HG03045 (cell line): ENCODE measurements around the gene INSRR.
A peak's percentile ranks its signal among the peaks of the same experiment; 100 is the strongest.

Experiments used
- ATAC-seq: cut with Tn5 transposase; IDR thresholded peaks from one replicate; pipeline ENCODE4 v1.9.1; 2021; ENCODE audit warnings: mild to moderate bottlenecking, moderate library complexity; ENCODE audit not compliant: unreplicated experiment

The INSRR gene

GRCh38 chr1:156836041-156836654 is 22.8 kb downstream of the INSRR start:
- no peak for ATAC-seq

DNA sequence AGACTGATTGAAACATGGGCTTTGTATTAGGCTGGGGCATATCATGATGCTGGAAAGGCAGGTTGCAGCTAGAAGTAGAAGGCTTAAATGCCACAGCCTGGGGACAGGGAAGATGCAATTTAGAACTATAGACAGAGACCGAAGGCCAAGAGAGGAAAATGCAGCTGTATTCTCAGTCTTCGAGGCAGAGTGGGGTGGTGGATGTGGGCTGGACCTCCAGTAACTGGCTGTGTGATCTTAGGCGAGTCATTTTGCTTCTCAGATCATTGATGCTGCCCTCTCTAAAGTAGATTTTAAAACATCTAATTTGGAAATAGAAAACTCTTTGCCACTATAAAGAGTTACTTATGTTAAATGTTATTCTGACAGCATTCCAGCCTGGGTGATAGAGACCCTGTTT is 24.6 kb downstream of the INSRR start:
- ATAC-seq, result no peak

- ATAC-seq, result no peak
Measured at GRCh38 chr1:156833603-156834002, 25.3 kb downstream of the INSRR start.

DNA sequence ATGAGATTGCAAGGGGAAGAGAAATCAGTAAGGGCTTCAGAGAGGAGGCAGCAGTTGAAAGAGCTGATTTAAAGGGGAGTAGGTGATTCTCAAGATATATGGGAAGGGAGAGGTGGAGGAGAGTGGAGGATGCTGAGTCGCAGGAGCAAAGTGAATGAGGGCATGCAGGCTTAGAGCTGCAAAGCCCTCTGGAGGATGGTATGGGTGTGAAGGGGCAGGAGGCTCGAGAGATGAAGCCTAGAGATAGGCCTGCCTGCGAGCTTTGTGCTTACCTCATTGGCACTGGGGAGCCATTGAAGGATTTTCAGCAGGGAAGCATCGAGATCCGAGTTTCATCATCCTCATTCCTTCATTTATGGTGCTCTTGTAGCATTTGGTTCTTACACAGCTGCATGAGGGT is 26.5 kb downstream of the INSRR start:
- ATAC-seq, result no peak

DNA sequence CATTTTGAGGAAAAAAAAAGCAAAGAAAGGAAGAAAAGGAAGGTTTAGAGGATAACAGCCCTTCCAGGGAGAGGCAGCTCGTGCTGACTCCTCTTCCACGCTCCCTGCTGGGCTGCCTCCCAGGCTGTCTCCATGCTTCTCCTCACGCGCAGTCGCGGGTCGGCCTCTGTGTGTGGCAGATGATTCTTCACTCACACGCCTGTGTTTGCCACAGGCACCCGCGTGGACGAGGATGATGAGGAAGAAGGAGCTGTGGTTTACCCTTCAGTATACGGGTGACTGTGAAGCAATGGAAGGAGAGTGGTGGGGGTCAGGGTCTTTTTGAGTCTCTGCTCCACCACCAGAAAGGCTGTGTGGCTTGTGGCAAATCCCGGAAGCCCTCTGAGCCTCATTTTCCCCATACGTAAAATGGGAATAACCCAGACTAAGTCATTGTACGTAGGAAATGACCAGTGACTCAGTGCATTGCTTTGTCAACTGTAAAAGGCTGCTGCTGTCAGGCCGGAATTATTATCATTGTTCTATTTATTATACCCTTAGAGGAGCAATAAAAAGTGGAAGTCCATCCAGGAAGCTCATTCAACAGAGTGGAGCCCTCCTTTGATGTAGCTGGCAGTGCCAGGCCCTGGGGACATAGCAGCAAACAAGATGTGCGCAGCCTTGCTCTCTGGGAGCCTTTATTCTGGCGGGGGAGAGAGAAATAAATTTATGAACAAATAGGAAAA is 30.4 kb downstream of the INSRR start:
- ATAC-seq, result no peak

- no peak for ATAC-seq
Measured at GRCh38 chr1:156826630-156827029, 32.3 kb downstream of the INSRR start.

DNA sequence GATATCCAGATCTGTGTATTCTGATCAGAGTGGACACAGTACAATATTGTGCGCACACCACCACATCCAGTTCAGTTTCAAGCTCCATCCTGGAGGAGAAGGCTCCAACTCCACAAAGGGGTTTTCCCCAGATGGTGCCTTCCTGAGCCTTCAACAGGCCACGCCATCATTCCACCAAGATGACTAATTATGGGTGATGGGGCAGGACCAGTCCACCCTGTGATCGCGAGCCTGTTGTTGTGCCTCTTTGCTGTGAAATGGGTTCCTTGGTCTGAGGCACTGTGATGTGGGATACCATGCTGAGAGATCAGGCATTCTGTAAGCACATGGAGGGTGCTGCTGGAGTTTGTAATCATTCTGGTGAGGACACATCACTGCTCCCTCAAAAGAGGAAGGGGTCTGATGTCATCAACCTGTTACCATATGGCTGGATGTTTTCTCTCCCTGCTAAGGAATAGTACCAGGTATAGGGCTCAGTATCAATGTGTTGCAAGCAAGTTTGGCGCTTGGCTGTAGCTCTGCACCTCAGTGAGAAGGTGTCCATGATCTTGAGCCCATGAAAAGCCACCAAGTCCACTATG is 35.6 kb downstream of the INSRR start:
- ATAC-seq, result no peak

GRCh38 chr1:156822680-156823079 is 36.2 kb downstream of the INSRR start:
- no peak for ATAC-seq

DNA sequence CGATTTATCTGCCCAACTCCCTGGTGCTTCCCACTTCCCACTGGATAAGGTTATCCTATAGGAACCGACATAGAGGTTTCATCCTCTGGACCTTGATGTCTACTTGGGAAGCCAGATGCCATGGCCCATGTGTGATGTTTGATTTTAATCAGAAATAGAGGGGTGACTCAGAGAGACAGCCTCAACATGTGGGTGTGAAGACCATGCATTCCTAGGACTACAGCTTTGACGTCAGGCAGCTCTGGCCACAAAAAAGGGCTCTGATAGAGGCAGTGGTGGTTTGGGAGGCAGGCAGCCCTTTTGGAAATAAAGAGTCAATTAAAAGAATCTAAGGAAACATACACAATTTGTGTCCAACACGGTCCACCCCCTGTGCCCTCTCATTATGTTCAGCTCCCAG is 37.1 kb downstream of the INSRR start:
- no peak for ATAC-seq

GRCh38 chr1:156816561-156817328 is 42.2 kb downstream of the INSRR start, which contains the start of gene SH2D2A:
Gene SH2D2A (minus strand): TSS chr1:156816848. CDS start chr1:156816708, 140 bp downstream.
- peak; percentile 43 for ATAC-seq

DNA sequence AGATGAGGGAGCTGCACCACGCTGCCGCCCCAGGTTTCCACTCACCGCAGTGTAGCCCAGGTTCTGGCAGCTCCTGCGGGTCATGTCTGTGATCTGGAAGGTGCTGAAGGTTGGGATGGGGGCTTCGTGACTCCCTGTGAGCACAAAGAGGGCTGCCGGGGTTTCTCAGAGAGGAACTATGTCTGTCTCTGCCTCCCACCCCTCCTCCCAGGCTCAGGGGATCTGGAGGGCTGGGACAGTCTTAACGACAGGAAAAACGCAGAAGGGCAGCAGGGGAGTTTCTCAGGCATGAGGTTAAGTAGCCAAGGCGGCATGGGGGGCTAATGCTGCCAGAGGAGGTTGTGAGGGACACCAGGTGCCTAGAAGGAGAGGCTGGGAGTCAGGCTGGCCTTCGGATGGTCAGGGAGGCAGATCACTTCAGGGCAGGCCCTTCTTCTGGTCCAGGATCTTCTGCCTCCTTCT is 42.9 kb downstream of the INSRR start:
- no peak for ATAC-seq

GRCh38 chr1:156815307-156815826 is 43.5 kb downstream of the INSRR start:
- ATAC-seq, result no peak

DNA sequence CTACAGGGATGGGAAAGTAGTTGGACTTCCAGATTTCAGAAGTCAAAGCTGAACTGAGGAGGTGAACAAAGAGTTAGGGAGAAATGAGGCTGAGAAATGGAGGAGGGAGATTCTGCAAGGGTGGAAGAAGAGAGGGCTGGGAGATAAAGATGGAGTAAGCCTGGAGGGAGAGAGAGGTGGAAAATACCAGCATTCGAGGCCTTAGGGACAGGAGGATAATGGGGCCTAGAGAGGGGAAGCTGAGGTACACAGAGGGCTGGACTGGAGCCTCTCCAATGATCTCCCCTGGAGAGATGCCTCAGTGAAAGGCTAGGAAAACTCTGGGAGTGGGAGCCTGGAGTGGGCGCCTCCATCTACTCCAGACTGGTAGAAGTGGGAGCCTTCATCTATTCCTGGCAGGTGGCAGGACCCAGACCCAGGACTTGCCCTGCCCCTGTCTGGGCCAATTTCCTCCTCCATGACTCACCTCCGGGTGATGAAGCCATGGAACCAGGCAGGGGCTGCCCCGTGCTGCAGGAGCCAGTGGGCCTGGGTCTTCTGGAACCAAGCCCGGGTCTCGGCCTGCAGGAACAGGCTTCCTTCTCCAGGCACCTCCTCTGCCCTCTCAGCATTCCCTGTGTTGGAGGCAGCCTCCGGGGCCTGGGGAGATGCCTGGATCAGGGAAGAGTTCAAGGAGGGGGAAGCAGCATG is 44.2 kb downstream of the INSRR start:
- ATAC-seq, result no peak

- ATAC-seq, result peak; percentile 55
Measured at GRCh38 chr1:156813750-156814570, 45.0 kb downstream of the INSRR start.

DNA sequence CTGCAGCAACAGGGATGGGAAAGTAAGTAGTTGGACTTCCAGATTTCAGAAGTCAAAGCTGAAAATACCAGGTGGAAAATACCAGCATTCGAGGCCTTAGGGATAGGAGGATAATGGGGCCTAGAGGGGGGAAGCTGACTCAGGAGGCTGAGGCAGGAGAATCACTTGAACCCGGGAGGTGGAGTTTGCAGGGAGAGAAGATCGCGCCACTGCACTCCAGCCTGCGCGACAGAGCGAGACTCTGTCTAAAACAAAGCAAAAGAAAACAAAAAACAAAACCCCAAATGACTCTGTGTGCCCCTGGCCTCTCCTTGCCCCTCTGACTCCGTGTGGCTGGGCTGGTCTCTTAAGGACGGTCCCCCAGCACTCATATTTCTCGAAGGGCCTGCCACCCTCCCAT is 45.6 kb downstream of the INSRR start:
- no peak for ATAC-seq

- ATAC-seq, result no peak
Measured at GRCh38 chr1:156812293-156812990, 46.5 kb downstream of the INSRR start.

- no peak for ATAC-seq
Measured at GRCh38 chr1:156811168-156811567, 47.7 kb downstream of the INSRR start.

DNA sequence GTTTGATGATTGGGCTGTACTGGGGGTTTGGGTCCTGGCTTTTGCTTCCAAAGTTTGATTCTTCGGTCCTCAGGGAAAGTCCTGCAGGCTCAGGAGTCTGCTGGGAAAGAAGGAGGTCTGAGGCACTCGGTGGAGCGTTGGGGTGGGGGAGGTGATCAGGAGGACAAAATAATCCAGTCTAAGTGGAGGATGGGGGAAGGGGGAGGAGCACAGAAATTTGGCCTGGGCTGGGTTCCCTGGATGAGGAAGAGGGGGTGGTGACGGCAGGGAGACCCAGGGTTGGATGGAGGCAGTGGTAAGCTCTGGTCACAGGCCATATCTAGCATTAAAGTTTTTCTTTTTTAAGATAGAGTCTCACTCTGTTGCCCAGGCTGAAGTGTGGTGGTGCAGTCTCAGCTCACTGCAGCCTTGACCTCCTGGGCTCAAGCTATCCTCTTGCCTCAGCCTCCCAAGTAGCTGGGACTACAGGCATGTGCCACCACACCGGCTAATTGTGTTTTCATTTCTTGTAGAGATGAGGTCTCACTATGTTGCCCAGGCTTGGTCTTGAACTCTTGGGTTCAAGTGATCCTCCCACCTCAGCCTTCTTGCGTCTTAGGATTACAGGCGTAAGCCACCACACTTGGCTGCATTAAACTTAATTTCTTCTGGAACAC is 49.1 kb downstream of the INSRR start:
- no peak for ATAC-seq

DNA sequence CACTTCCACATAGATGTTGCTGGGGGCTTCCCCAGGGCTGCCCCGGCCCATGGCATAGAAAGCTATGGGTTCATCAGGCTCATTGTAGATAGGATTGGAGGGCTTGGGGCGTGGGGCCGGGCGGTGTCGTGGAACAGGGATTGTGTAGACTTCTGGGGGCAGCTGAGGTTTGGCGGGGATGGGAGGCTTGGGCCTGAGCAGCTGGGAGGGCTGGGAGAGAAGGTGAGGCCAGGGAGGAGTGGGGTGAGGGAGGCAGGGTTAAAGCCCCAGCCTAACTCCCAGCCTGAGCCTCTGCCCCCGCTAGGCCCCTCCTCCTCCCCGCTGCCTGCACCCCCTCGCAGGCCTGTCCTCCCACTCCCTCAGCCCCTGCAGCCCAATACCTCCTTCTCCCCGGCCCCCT is 49.6 kb downstream of the INSRR start:
- ATAC-seq, result no peak
